CD4-positive, alpha-beta T cell (primary cell): ENCODE measurements around the gene LGALS3BP. TPM values are rescaled to one million over a fixed set of nuclear protein-coding genes. Genes with fewer than 3 reads are reported as not detected.

Experiments used
- ATAC-seq: fragments of 200-7000 bp; cut with Tn5 transposase; one replicate; pipeline ENCODE4 v1.10.0; 2022; ENCODE audit warnings: mild to moderate bottlenecking; ENCODE audit not compliant: poor library complexity
- CTCF ChIA-PET: fragments of 350-600 bp; sonication (Branson Sonifier 250); formaldehyde crosslinking; loops from one replicate; lab custom pipeline; 2021; ENCODE audit warnings: antibody characterized with exemption, inconsistent platforms; lab: Charles Lee
- POLR2A ChIA-PET: fragments of 350-600 bp; sonication (Branson Sonifier 250); formaldehyde crosslinking; loops from one replicate; lab custom pipeline; 2021; ENCODE audit warnings: antibody characterized with exemption, inconsistent platforms; lab: Charles Lee
- DNase-seq, 14 experiments: peaks; one replicate each; pipeline ENCODE4 v3.0.0-alpha.2; 2013 to 2020; ENCODE audit warnings: mixed read lengths in 2 of 14
- H3K27ac ChIP-seq, 2 donors: one replicate each; pipeline versions ENCODE4 v1.5.1 to v1.7.0; 2013; ENCODE audit warnings: low read length in 2 of 2, low read depth in 1 of 2, mild to moderate bottlenecking in 1 of 2
- H3K27me3 ChIP-seq, 2 experiments: 1 replicate in 1 of 2; 2 replicates in 1 of 2; pipeline versions ENCODE4 v1.6.1 to v1.7.0; 2013; ENCODE audit warnings: low read length in 2 of 2, control low read depth in 1 of 2, mild to moderate bottlenecking in 1 of 2, moderate library complexity in 1 of 2; ENCODE audit not compliant: insufficient read depth in 2 of 2, control insufficient read depth in 1 of 2
- H3K36me3 ChIP-seq: one replicate; pipeline ENCODE4 v1.6.1; 2013; ENCODE audit warnings: low read length, control low read depth; ENCODE audit not compliant: insufficient read depth
- H3K4me1 ChIP-seq: one replicate; pipeline ENCODE4 v1.6.1; 2013; ENCODE audit warnings: low read length, control low read depth; ENCODE audit not compliant: insufficient read depth
- H3K4me3 ChIP-seq: one replicate; pipeline ENCODE4 v1.5.1; 2013; ENCODE audit warnings: mild to moderate bottlenecking, low read length, moderate library complexity
- H3K9me3 ChIP-seq, 2 experiments: 1 replicate in 1 of 2; 2 replicates in 1 of 2; pipeline versions ENCODE4 v1.6.1 to v1.7.0; 2013; ENCODE audit warnings: low read length in 2 of 2, mild to moderate bottlenecking in 2 of 2, control low read depth in 1 of 2, moderate library complexity in 1 of 2; ENCODE audit not compliant: control insufficient read depth in 1 of 2, insufficient read depth in 1 of 2
- H3K27ac Mint-ChIP-seq: one replicate; pipeline ENCODE4 v1.8.0; 2020; ENCODE audit warnings: mixed read lengths
- H3K27me3 Mint-ChIP-seq: one replicate; pipeline ENCODE4 v1.8.0; 2021; ENCODE audit warnings: mixed read lengths
- H3K36me3 Mint-ChIP-seq: one replicate; pipeline ENCODE4 v1.8.0; 2021; ENCODE audit warnings: low read depth, mixed read lengths
- H3K4me1 Mint-ChIP-seq: one replicate; pipeline ENCODE4 v1.8.0; 2021; ENCODE audit warnings: low read depth, mixed read lengths
- H3K4me3 Mint-ChIP-seq: one replicate; pipeline ENCODE4 v1.8.0; 2020; ENCODE audit warnings: mild to moderate bottlenecking, mixed read lengths
- H3K9me3 Mint-ChIP-seq: one replicate; pipeline ENCODE4 v1.8.0; 2020; ENCODE audit warnings: mixed read lengths
- CTCF ChIP-seq: fragments of 200-600 bp; IDR thresholded peaks from one replicate; pipeline ENCODE4 v1.8.0; 2022; ENCODE audit warnings: antibody characterized with exemption, mild to moderate bottlenecking
- intact Hi-C, 2 experiments: fragments of 100-400 bp; cut with DNase I in 1 of 2; cut with micrococcal nuclease in 1 of 2; formaldehyde crosslinking; loops; one replicate each; pipeline versions ENCODE4 v1.15.1 to v1.9.0; 2023 to 2025; cut with DNase I, micrococcal nuclease
- total RNA-seq, 174 experiments: library from RNA in 2 of 174; stranded (reverse) in 2 of 174; gene quantifications; one replicate each; pipeline ENCODE4 v1.2.3 and lab custom pipeline; 2021 to 2026

LGALS3BP gene
- total RNA-seq, 2 experiments from 2014 or later: 38.8 to 41.0 TPM

GRCh38 chr17:79019632-79020584, 40.2 kb upstream of the LGALS3BP start:
- Histone ChIP-seq H3K36me3 (no peaks in the 10 kb centered on the region), H3K27me3 (peaks cover 11 to 15% of the 10 kb centered on the region in 2 experiments), H3K9me3 (peaks cover 0 to 5% of the 10 kb centered on the region in 2 experiments), H3K4me1 (peaks cover 15% of the 10 kb centered on the region), H3K27ac (no peak overlapping the region), H3K4me3 (no peak overlapping the region)
- Mint-ChIP-seq H3K27me3 (peaks cover 41% of the 10 kb centered on the region), H3K27ac (no peak overlapping the region), H3K4me3 (peak overlapping the region; percentile 18), H3K36me3 (no peaks in the 10 kb centered on the region), H3K4me1 (peaks cover 8% of the 10 kb centered on the region), H3K9me3 (no peaks in the 10 kb centered on the region)
- intact Hi-C loops: loop anchor here (1.0 to 2.0 kb wide), 2 partner anchors 22 to 373 kb away; no protein-coding TSS in a partner anchor
- peak; percentile 56 for ATAC-seq
- ChIA-PET CTCF (no interaction called here), POLR2A (no interaction called here)
- TF ChIP-seq CTCF: peak; percentile 67
- DNase-seq: peak in 13 of 14 experiments; percentile 26 to 74 (median 39)

- ChIA-PET CTCF (no interaction called here), POLR2A (no interaction called here)
- no peaks in the 10 kb centered on the region for H3K9me3 Mint-ChIP-seq
- H3K27me3 Mint-ChIP-seq: peaks cover 35% of the 10 kb centered on the region
- TF ChIP-seq CTCF: no peak
- no peaks in the 10 kb centered on the region for H3K36me3 Mint-ChIP-seq
- H3K27ac ChIP-seq: no peak overlapping the region
- ATAC-seq: no peak
- peaks cover 0 to 5% of the 10 kb centered on the region in 2 experiments for H3K9me3 ChIP-seq
- intact Hi-C loops: loop anchor here in 1 of 2 experiments (1.0 kb wide), 1 partner anchor 23 kb away; no protein-coding TSS in a partner anchor
- peaks cover 7 to 9% of the 10 kb centered on the region in 2 experiments for H3K27me3 ChIP-seq
- H3K4me3 Mint-ChIP-seq: no peak overlapping the region
- peaks cover 8% of the 10 kb centered on the region for H3K4me1 ChIP-seq
- peaks cover 3% of the 10 kb centered on the region for H3K4me1 Mint-ChIP-seq
- DNase-seq: no peak
- no peak overlapping the region for H3K27ac Mint-ChIP-seq
- H3K4me3 ChIP-seq: no peak overlapping the region
- no peaks in the 10 kb centered on the region for H3K36me3 ChIP-seq
These were observed 39.5 kb upstream of the LGALS3BP start for GRCh38 chr17:79019261-79019631.

GRCh38 chr17:79018370-79018695, 38.6 kb upstream of the LGALS3BP start:
- POLR2A ChIA-PET: no interaction called here
- H3K27ac ChIP-seq: no peak overlapping the region
- no peaks in the 10 kb centered on the region for H3K4me1 ChIP-seq
- Mint-ChIP-seq H3K27ac (no peak overlapping the region), H3K4me1 (no peaks in the 10 kb centered on the region), H3K4me3 (no peak overlapping the region), H3K9me3 (no peaks in the 10 kb centered on the region), H3K27me3 (peaks cover 30% of the 10 kb centered on the region), H3K36me3 (no peaks in the 10 kb centered on the region)
- H3K9me3 ChIP-seq: peaks cover 0 to 5% of the 10 kb centered on the region in 2 experiments
- no peak overlapping the region for H3K4me3 ChIP-seq
- no peak for TF ChIP-seq CTCF
- H3K27me3 ChIP-seq: peaks cover 0 to 9% of the 10 kb centered on the region in 2 experiments
- CTCF ChIA-PET: no interaction called here
- no peaks in the 10 kb centered on the region for H3K36me3 ChIP-seq
- DNase-seq (no peak), ATAC-seq (no peak)
- intact Hi-C loops: no loop called here
